Endothelial cell of umbilical vein (primary cell): ENCODE measurements around the gene SYNGR3. TPM values are rescaled to one million over a fixed set of nuclear protein-coding genes. Genes with fewer than 3 reads are reported as not detected.

Source experiments
- BruUV-seq: library from RNA; stranded (reverse); fragments of 400-500 nt; replicated peaks from 2 replicates; lab custom pipeline; 2021; lab: Mats Ljungman, UMichigan
- CTCF ChIA-PET: fragments of 300-600, 350-600 bp; sonication (Branson Sonifier 250); formaldehyde crosslinking; loops from one replicate; lab custom pipeline; 2021; ENCODE audit warnings: antibody characterized with exemption, inconsistent platforms; lab: Charles Lee
- POLR2A ChIA-PET: fragments of 300-600, 350-600 bp; sonication (Branson Sonifier 250); formaldehyde crosslinking; loops from one replicate; lab custom pipeline; 2021; ENCODE audit warnings: antibody characterized with exemption, inconsistent platforms; lab: Charles Lee
- DNase-seq: peaks from one replicate; pipeline ENCODE4 v3.0.0-alpha.2; 2011; ENCODE audit warnings: low read depth, low spot score
- FAIRE-seq: peaks from 2 replicates; lab custom pipeline; 2011; peaks lifted over from hg19 to GRCh38; lab: Jason Lieb, UNC
- H2AFZ ChIP-seq: 2 replicates; pipeline ENCODE4 v1.6.0; 2012; ENCODE audit warnings: low read depth, low read length, control low read depth, inconsistent platforms
- H3K27ac ChIP-seq: 2 replicates; pipeline ENCODE4 v1.5.1; 2011; ENCODE audit warnings: low read depth, mild to moderate bottlenecking, control low read depth, low read length, moderate library complexity; ENCODE audit not compliant: insufficient read depth
- H3K27me3 ChIP-seq, 2 experiments: 2 replicates each; pipeline versions ENCODE4 v1.6.0 to v1.6.1; 2011; ENCODE audit warnings: low read length in 2 of 2, mixed read lengths in 1 of 2; ENCODE audit not compliant: control insufficient read depth in 2 of 2, insufficient read depth in 2 of 2
- H3K36me3 ChIP-seq, 2 experiments: 2 replicates in 1 of 2; 3 replicates in 1 of 2; pipeline ENCODE4 v1.5.1; 2011; ENCODE audit warnings: low read length in 2 of 2, mild to moderate bottlenecking in 1 of 2, moderate library complexity in 1 of 2; ENCODE audit not compliant: control insufficient read depth in 2 of 2, insufficient read depth in 2 of 2; ENCODE audit errors: extremely low read depth in 1 of 2
- H3K4me1 ChIP-seq: 3 replicates; pipeline ENCODE4 v1.5.1; 2011; ENCODE audit warnings: mild to moderate bottlenecking, low read length; ENCODE audit not compliant: control insufficient read depth, insufficient read depth; ENCODE audit errors: extremely low read depth
- H3K4me2 ChIP-seq: 2 replicates; pipeline ENCODE4 v1.6.1; 2011; ENCODE audit warnings: low read length, control low read depth, mixed read lengths; ENCODE audit not compliant: insufficient read depth
- H3K4me3 ChIP-seq, 3 experiments: fragments of 200-600 bp in 1 of 3; sonication (generic), shearing (Covaris generic) in 1 of 3; replicated peaks in 1 of 3; 2 replicates each; pipeline ENCODE4 v1.5.1; 2011 to 2016; ENCODE audit warnings: control low read depth in 3 of 3, low read length in 3 of 3, mild to moderate bottlenecking in 2 of 3, inconsistent platforms in 1 of 3, low read depth in 1 of 3, moderate library complexity in 1 of 3; ENCODE audit not compliant: insufficient read depth in 1 of 3
- H3K79me2 ChIP-seq: 2 replicates; pipeline ENCODE4 v1.6.0; 2012; ENCODE audit warnings: low read length, inconsistent platforms; ENCODE audit not compliant: control insufficient read depth, insufficient read depth
- H3K9ac ChIP-seq: replicated peaks from 2 replicates; pipeline ENCODE3; 2011; ENCODE audit warnings: low read length, control low read depth; ENCODE audit not compliant: insufficient read depth; ENCODE audit errors: extremely low read depth
- H3K9me1 ChIP-seq: replicated peaks from 3 replicates; pipeline ENCODE4 v1.6.0; 2011; ENCODE audit warnings: mild to moderate bottlenecking, low read length; ENCODE audit not compliant: control insufficient read depth, insufficient read depth; ENCODE audit errors: extremely low read depth
- H3K9me3 ChIP-seq: replicated peaks from 2 replicates; pipeline ENCODE4 v1.5.1; 2012; ENCODE audit warnings: low read length, inconsistent platforms; ENCODE audit not compliant: control insufficient read depth, insufficient read depth
- H4K20me1 ChIP-seq: replicated peaks from 2 replicates; pipeline ENCODE3; 2011; ENCODE audit warnings: mild to moderate bottlenecking, low read length; ENCODE audit not compliant: control insufficient read depth, insufficient read depth; ENCODE audit errors: extremely low read depth
- CTCF ChIP-seq, 2 donors: IDR thresholded peaks; 1 replicate in 1 of 2; 2 replicates in 1 of 2; pipeline ENCODE4 v1.5.1; 2011; ENCODE audit warnings: low read length in 2 of 2, mild to moderate bottlenecking in 2 of 2, moderate library complexity in 2 of 2, control low read depth in 1 of 2, inconsistent platforms in 1 of 2, low read depth in 1 of 2; ENCODE audit not compliant: insufficient read depth in 1 of 2; ENCODE audit errors: extremely low read depth in 1 of 2
- EZH2 ChIP-seq: IDR thresholded peaks from 2 replicates; pipeline ENCODE4 v1.6.1; 2012; ENCODE audit warnings: borderline replicate concordance, low read depth, mild to moderate bottlenecking, moderate library complexity, low read length, inconsistent platforms; ENCODE audit not compliant: severe bottlenecking
- FOS ChIP-seq: IDR thresholded peaks from 2 replicates; pipeline ENCODE4 v1.6.1; 2011; ENCODE audit warnings: mild to moderate bottlenecking, low read length, moderate library complexity, borderline replicate concordance; ENCODE audit not compliant: insufficient read depth
- GATA2 ChIP-seq: IDR thresholded peaks from 2 replicates; pipeline ENCODE4 v1.7.0; 2011; ENCODE audit warnings: low read depth, mild to moderate bottlenecking, moderate library complexity, mixed read lengths, low read length; ENCODE audit not compliant: insufficient read length, insufficient read depth
- JUN ChIP-seq: IDR thresholded peaks from 2 replicates; pipeline ENCODE4 v1.6.1; 2011; ENCODE audit warnings: borderline replicate concordance, low read depth; ENCODE audit not compliant: insufficient read length, insufficient read depth
- MAX ChIP-seq: IDR thresholded peaks from 2 replicates; pipeline ENCODE4 v1.6.1; 2011; ENCODE audit not compliant: insufficient read depth, insufficient read length
- MYC ChIP-seq: IDR thresholded peaks from one replicate; pipeline ENCODE4 v1.6.1; 2011; ENCODE audit warnings: mild to moderate bottlenecking, low read depth, low read length
- POLR2A ChIP-seq: IDR thresholded peaks from 2 replicates; pipeline ENCODE4 v1.6.1; 2012; ENCODE audit warnings: low read depth, mild to moderate bottlenecking, control low read depth, low read length
- POLR2AphosphoS5 ChIP-seq: IDR thresholded peaks from 2 replicates; pipeline ENCODE4 v1.6.1; 2012; ENCODE audit warnings: low read depth, mild to moderate bottlenecking, control low read depth, low read length, moderate library complexity; ENCODE audit not compliant: insufficient read depth
- dilution Hi-C: fragments of 300-500 bp; cut with MboI; formaldehyde crosslinking; loops from one replicate; pipeline ENCODE4 v1.15.0; 2019; ENCODE audit warnings: low sequenced_read_pairs; ENCODE audit not compliant: extremely low pct_ligation_motif_present
- intact Hi-C: fragments of 100-400 bp; cut with micrococcal nuclease; formaldehyde crosslinking; loops from one replicate; pipeline ENCODE4 v1.10.0; 2022
- polyA plus RNA-seq, 4 experiments: library from polyadenylated mRNA; depleted of rRNA in 3 of 4; stranded (reverse) in 3 of 4; unstranded in 1 of 4; fragments of >200 nt; gene quantifications; 2 replicates each; pipeline versions ENCODE4 v1.2.1 to v1.2.3, GENCODE V29; 2011 to 2012; ENCODE audit warnings: missing spikeins in 1 of 4
- total RNA-seq: library from RNA; stranded (reverse); gene quantifications from 2 replicates; pipeline ENCODE4 v1.2.3, GENCODE V29; 2021

SYNGR3 gene
- total and polyA plus RNA-seq, 2 donors (not counting 3 experiments of a cell fraction or from before 2014, with no cell fraction given): 0.95 to 1.4 TPM

- CTCF ChIA-PET: interaction anchor here (1.4 to 2.0 kb wide), 2 partner anchors 115 kb away, joined by 6 to 18 read pairs; no protein-coding TSS in a partner anchor
- Histone ChIP-seq H4K20me1 (no peaks in the 10 kb centered on the region), H3K9me3 (no peaks in the 10 kb centered on the region), H3K9ac (no peak overlapping the region), H2AFZ (peak overlapping the region; percentile 58), H3K4me3 (no peak overlapping the region), H3K27ac (no peak overlapping the region), H3K4me1 (peaks cover 25% of the 10 kb centered on the region), H3K27me3 (no peaks in the 10 kb centered on the region), H3K36me3 (no peaks in the 10 kb centered on the region), H3K79me2 (peaks cover 15% of the 10 kb centered on the region), H3K9me1 (no peaks in the 10 kb centered on the region), H3K4me2 (no peak overlapping the region)
- POLR2A ChIA-PET: no interaction called here
- dilution Hi-C loops (loop anchor here (25.0 kb wide), 1 partner anchor 136 kb away; the partner anchor contains the start of gene TRAF7), intact Hi-C loops (no loop called here)
- BruUV-seq: no TSS peak
- DNase-seq (no peak), FAIRE-seq (no peak)
- TF ChIP-seq POLR2A: no peak
- no peak for TF ChIP-seq FOS
- TF ChIP-seq MYC: no peak
Observed at GRCh38 chr16:2025878-2026460, 36.2 kb downstream of the SYNGR3 start.

GRCh38 chr16:2026461-2027023 is 36.8 kb downstream of the SYNGR3 start, which contains the start of gene NHERF2:
Gene NHERF2, plus strand, starts transcription at chr16:2026902. Its CDS starts 104 bp downstream, at chr16:2027006.
- H3K4me2 ChIP-seq: peak within 1 kb of the TSS; percentile 16
- H2AFZ ChIP-seq: peak within 1 kb of the TSS; percentile 58
- BruUV-seq: no TSS peak
- no peaks in the 10 kb centered on the region for H4K20me1 ChIP-seq
- FAIRE-seq (no peak), DNase-seq (no peak)
- H3K36me3 ChIP-seq: no peaks in the 10 kb centered on the region
- peak within 1 kb of the TSS; percentile 2 to 54 (median 20) for H3K4me3 ChIP-seq
- no peak within 1 kb of the TSS for H3K27ac ChIP-seq
- no peaks in the 10 kb centered on the region for H3K27me3 ChIP-seq
- H3K9me3 ChIP-seq: no peaks in the 10 kb centered on the region
- dilution Hi-C loops: loop anchor here (25.0 kb wide), 1 partner anchor 136 kb away; the partner anchor contains the start of gene TRAF7
- ChIA-PET POLR2A (interaction anchor here (1.5 kb wide), 1 partner anchor 129 kb away, joined by 6 read pairs; the partner anchor contains the start of gene TRAF7), CTCF (interaction anchor here (0.7 to 2.0 kb wide), 4 partner anchors 64 to 454 kb away, joined by 3 to 18 read pairs (median 4); no protein-coding TSS in a partner anchor)
- intact Hi-C loops: no loop called here
- H3K79me2 ChIP-seq: peaks cover 15% of the 10 kb centered on the region
- no peaks in the 10 kb centered on the region for H3K9me1 ChIP-seq
- TF ChIP-seq EZH2 (no peak), GATA2 (no peak), POLR2A (peak; percentile 22), MYC (no peak), CTCF (IDR thresholded peaks at IDR 0.05; ENCODE audit: extremely low read depth in 1 of 2, insufficient read depth in 1 of 2, low read depth in 1 of 2, low read length in 2 of 2) (no peak), FOS (no peak), MAX (no peak), POLR2AphosphoS5 (peak; percentile 20), JUN (no peak)
- peaks cover 31% of the 10 kb centered on the region for H3K4me1 ChIP-seq
- H3K9ac ChIP-seq: peak within 1 kb of the TSS; percentile 44
